SK-N-SH treated with all-trans-retinoic acid at 6 μM for 48 hours (cell line): ENCODE results near the gene OCIAD2.

ENCODE experiments used
- BACH2 ChIP-seq: fragments of 250-450 bp; sonication (Bioruptor Pico); IDR thresholded peaks from 2 replicates; pipeline ENCODE4 v1.9.0; 2021; ENCODE audit warnings: mild to moderate bottlenecking, borderline replicate concordance
- ESRRG ChIP-seq: fragments of 250-450 bp; sonication (Bioruptor Pico); IDR thresholded peaks from 2 replicates; pipeline ENCODE4 v1.6.1; 2021; ENCODE audit warnings: mild to moderate bottlenecking
- GLIS3 ChIP-seq: fragments of 250-450 bp; sonication (Bioruptor Pico); IDR thresholded peaks from 2 replicates; pipeline ENCODE4 v1.5.0; 2020; ENCODE audit warnings: mild to moderate bottlenecking, moderate library complexity
- OSR1 ChIP-seq: fragments of 250-450 bp; sonication (Bioruptor Pico); IDR thresholded peaks from 2 replicates; pipeline ENCODE4 v1.8.0; 2022; ENCODE audit warnings: moderate library complexity, mild to moderate bottlenecking, inconsistent platforms
- POU6F1 ChIP-seq: fragments of 250-450 bp; sonication (Bioruptor Pico); IDR thresholded peaks from 2 replicates; pipeline ENCODE4 v1.8.0; 2021; ENCODE audit warnings: low read depth, mild to moderate bottlenecking, moderate library complexity, borderline replicate concordance
- RARB ChIP-seq: fragments of 250-450 bp; sonication (Bioruptor Pico); IDR thresholded peaks from 2 replicates; pipeline ENCODE4 v1.8.0; 2021; ENCODE audit warnings: mild to moderate bottlenecking, moderate library complexity
- TCF4 ChIP-seq: fragments of 250-450 bp; sonication (Bioruptor Pico); IDR thresholded peaks from 2 replicates; pipeline ENCODE4 v1.8.0; 2021; ENCODE audit warnings: mild to moderate bottlenecking, moderate library complexity, borderline replicate concordance
- TOX ChIP-seq: fragments of 250-450 bp; sonication (Bioruptor Pico); IDR thresholded peaks from 2 replicates; pipeline ENCODE4 v1.8.0; 2021; ENCODE audit warnings: mild to moderate bottlenecking, moderate library complexity, borderline replicate concordance
- ZC3H10 ChIP-seq: fragments of 250-450 bp; sonication (Bioruptor Pico); IDR thresholded peaks from 2 replicates; pipeline ENCODE4 v1.5.1; 2021; ENCODE audit warnings: mild to moderate bottlenecking, moderate library complexity
- ZFP30 ChIP-seq: fragments of 450-650 bp; formaldehyde crosslinking; IDR thresholded peaks from 2 replicates; pipeline ENCODE4 v1.5.0; 2022; ENCODE audit warnings: mild to moderate bottlenecking, moderate library complexity
- TF ChIP-seq, protein P1 (sequence below): fragments of 250-450 bp; sonication (Bioruptor Pico); IDR thresholded peaks from 2 replicates; pipeline ENCODE4 v1.5.1; 2021; ENCODE audit warnings: mild to moderate bottlenecking, moderate library complexity

GRCh38 chr4:48901196-48901595 is 5.4 kb downstream of the OCIAD2 start:
- TF ChIP-seq POU6F1 (CRISPR knock-in tag) (no peak), OSR1 (CRISPR knock-in tag) (no peak), BACH2 (CRISPR knock-in tag) (no peak), RARB (CRISPR knock-in tag) (no peak), TOX (CRISPR knock-in tag) (no peak), ZC3H10 (CRISPR knock-in tag) (no peak), ESRRG (no peak), GLIS3 (CRISPR knock-in tag) (no peak), ZFP30 (CRISPR knock-in tag) (no peak), TCF4 (CRISPR knock-in tag) (no peak)
- TF ChIP-seq, protein P1, sequence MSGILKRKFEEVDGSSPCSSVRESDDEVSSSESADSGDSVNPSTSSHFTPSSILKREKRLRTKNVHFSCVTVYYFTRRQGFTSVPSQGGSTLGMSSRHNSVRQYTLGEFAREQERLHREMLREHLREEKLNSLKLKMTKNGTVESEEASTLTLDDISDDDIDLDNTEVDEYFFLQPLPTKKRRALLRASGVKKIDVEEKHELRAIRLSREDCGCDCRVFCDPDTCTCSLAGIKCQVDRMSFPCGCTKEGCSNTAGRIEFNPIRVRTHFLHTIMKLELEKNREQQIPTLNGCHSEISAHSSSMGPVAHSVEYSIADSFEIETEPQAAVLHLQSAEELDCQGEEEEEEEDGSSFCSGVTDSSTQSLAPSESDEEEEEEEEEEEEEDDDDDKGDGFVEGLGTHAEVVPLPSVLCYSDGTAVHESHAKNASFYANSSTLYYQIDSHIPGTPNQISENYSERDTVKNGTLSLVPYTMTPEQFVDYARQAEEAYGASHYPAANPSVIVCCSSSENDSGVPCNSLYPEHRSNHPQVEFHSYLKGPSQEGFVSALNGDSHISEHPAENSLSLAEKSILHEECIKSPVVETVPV: no peak
